Right atrium auricular region (tissue), 2 donors: ENCODE data around the gene HIRA. TPM values are rescaled to one million over a fixed set of nuclear protein-coding genes. Genes with fewer than 3 reads are reported as not detected.

ENCODE experiments used
- DNase-seq: peaks from one replicate; pipeline ENCODE4 v3.0.0-alpha.2; 2019; ENCODE audit warnings: low spot score
- H3K27ac ChIP-seq, 2 donors: fragments of 200-600 bp; sonication (generic); 1 replicate in 1 of 2; 2 replicates in 1 of 2; pipeline ENCODE4 v1.5.1; 2016 to 2019
- H3K27me3 ChIP-seq, 2 donors: fragments of 200-600 bp; sonication (generic); one replicate each; pipeline versions ENCODE4 v1.5.1 to v1.6.0; 2017 to 2019
- H3K36me3 ChIP-seq: fragments of 200-600 bp; sonication (generic); one replicate; pipeline ENCODE4 v1.5.1; 2016
- H3K4me1 ChIP-seq, 2 donors: fragments of 200-600 bp; sonication (generic); one replicate each; pipeline versions ENCODE4 v1.5.1 to v1.6.0; 2017 to 2019
- H3K4me3 ChIP-seq, 2 donors: fragments of 200-600 bp; sonication (generic); 1 replicate in 1 of 2; 2 replicates in 1 of 2; pipeline ENCODE4 v1.5.1; 2017 to 2019; ENCODE audit warnings: mild to moderate bottlenecking in 1 of 2, moderate library complexity in 1 of 2
- H3K9me3 ChIP-seq, 2 donors: fragments of 200-600 bp; sonication (generic); one replicate each; pipeline ENCODE4 v1.5.1; 2019
- total RNA-seq, 2 donors: library from RNA; depleted of rRNA; stranded (reverse); fragments of >200 nt; gene quantifications; one replicate each; pipeline ENCODE4 v1.1.0, GENCODE V29; 2016
- TF ChIP-seq, protein P1 (sequence below), 2 donors: fragments of 200-600 bp; sonication (generic); IDR thresholded peaks; one replicate each; pipeline ENCODE4 v1.5.1; 2019; ENCODE audit warnings: antibody characterized with exemption in 2 of 2

HIRA gene
- total RNA-seq, 2 donors from 2014 or later, result 9.8 to 15.7 TPM

DNA sequence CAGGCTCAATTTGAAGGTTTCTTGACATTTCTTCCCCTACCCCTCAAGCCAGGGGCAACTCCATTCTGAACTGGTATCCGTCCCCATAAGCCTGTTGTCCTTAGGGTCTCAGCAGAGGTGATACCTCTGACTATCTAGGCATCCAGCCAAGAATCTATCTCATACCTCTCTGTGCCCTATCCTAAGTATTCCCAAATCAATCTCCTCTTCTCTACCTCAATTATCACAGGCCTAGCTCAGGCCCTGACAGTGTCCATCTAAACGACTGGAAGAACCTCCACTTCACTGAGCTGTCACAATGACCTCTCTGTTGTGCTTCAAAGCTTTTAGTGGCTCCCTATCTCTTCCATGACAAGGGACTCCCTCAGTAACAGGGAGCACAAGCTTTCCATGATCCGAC lies 26.9 kb downstream of the HIRA start:
- Histone ChIP-seq H3K4me3 (no peak overlapping the region), H3K4me1 (peaks cover 0 to 16% of the 10 kb centered on the region in 2 donors), H3K36me3 (peaks cover 52% of the 10 kb centered on the region), H3K27me3 (no peaks in the 10 kb centered on the region), H3K9me3 (no peaks in the 10 kb centered on the region), H3K27ac (no peak overlapping the region)
- TF ChIP-seq, protein P1, sequence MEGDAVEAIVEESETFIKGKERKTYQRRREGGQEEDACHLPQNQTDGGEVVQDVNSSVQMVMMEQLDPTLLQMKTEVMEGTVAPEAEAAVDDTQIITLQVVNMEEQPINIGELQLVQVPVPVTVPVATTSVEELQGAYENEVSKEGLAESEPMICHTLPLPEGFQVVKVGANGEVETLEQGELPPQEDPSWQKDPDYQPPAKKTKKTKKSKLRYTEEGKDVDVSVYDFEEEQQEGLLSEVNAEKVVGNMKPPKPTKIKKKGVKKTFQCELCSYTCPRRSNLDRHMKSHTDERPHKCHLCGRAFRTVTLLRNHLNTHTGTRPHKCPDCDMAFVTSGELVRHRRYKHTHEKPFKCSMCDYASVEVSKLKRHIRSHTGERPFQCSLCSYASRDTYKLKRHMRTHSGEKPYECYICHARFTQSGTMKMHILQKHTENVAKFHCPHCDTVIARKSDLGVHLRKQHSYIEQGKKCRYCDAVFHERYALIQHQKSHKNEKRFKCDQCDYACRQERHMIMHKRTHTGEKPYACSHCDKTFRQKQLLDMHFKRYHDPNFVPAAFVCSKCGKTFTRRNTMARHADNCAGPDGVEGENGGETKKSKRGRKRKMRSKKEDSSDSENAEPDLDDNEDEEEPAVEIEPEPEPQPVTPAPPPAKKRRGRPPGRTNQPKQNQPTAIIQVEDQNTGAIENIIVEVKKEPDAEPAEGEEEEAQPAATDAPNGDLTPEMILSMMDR (IDR thresholded peaks at IDR 0.05), result no peak
- DNase-seq, result no peak

DNA sequence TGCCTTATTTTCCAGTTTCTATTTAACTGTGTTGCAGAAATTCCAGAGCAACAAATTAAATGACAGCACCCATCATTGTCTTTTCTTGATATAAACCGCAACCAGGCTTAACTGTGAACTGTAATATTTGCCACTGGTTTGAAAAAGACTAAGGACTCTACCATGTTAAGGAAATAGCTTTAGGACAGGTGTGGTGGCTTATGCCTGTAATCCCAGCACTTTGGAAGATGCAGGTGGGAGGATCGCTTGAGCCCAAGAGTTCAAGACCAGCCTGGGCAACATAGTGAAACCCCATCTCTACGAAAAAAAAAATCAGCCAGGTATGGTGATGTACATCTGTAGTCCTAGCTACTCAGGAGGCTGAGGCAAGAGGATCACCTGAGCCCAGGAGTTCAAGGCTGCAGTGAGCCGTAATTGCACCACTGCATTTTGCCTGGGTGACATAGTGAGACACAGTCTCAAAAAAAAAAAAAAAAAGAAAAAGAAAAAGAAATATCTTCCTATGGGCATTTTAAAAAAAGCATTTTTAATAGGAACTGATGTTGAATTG lies 28.8 kb downstream of the HIRA start:
- no peaks in the 10 kb centered on the region for H3K27me3 ChIP-seq
- peaks cover 0 to 7% of the 10 kb centered on the region in 2 donors for H3K4me1 ChIP-seq
- no peak overlapping the region for H3K4me3 ChIP-seq
- H3K36me3 ChIP-seq, result peaks cover 46% of the 10 kb centered on the region
- no peak overlapping the region for H3K27ac ChIP-seq
- TF ChIP-seq, protein P1 (IDR thresholded peaks at IDR 0.05), result no peak
- H3K9me3 ChIP-seq, result no peaks in the 10 kb centered on the region
- DNase-seq, result no peak

DNA sequence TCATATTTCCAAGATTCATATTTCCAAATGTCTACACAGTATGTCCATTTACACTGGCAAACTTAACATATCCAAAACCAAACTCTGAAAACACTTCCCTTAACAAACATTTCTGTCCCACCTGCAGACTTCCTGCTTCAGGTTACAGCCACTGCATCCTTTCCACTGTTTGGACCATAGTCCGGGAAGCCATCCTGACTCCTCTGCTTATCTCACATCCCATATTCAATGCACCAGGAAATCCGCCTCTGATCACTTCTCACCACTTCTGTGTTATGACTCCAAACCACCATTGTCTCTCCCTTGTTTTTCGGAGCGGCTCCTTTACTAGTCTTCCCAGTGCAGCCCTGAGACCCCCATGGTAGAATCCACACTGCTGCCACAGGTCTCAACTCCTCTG lies 30.1 kb downstream of the HIRA start:
- no peaks in the 10 kb centered on the region for H3K27me3 ChIP-seq
- H3K9me3 ChIP-seq, result no peaks in the 10 kb centered on the region
- no peaks in the 10 kb centered on the region for H3K4me1 ChIP-seq
- no peak overlapping the region for H3K27ac ChIP-seq
- peaks cover 50% of the 10 kb centered on the region for H3K36me3 ChIP-seq
- TF ChIP-seq, protein P1 (IDR thresholded peaks at IDR 0.05), result no peak
- no peak overlapping the region for H3K4me3 ChIP-seq
- DNase-seq, result no peak

DNA sequence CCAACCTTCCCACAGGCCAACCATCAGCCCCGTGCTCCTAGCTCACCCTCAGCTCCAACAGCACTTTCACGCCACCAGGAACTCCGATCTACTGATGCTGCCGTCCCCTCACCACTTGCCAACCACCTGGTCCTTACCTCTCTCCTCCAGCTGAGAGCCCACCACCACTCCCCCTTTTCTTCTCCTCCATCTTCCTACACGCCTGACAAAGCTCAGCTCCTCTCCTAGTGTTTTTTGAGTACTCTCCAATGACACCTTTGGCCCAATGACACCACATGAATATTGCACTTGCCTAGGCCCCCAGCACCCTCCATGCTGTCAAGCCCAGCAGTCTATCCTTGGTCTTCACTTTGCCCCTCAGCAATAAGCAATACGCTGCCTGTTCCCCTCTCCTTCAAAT lies 30.7 kb downstream of the HIRA start:
- Histone ChIP-seq H3K27ac (no peak overlapping the region), H3K9me3 (no peaks in the 10 kb centered on the region), H3K27me3 (no peaks in the 10 kb centered on the region), H3K4me1 (no peaks in the 10 kb centered on the region), H3K4me3 (no peak overlapping the region), H3K36me3 (peaks cover 50% of the 10 kb centered on the region)
- TF ChIP-seq, protein P1 (IDR thresholded peaks at IDR 0.05), result no peak
- DNase-seq, result no peak

DNA sequence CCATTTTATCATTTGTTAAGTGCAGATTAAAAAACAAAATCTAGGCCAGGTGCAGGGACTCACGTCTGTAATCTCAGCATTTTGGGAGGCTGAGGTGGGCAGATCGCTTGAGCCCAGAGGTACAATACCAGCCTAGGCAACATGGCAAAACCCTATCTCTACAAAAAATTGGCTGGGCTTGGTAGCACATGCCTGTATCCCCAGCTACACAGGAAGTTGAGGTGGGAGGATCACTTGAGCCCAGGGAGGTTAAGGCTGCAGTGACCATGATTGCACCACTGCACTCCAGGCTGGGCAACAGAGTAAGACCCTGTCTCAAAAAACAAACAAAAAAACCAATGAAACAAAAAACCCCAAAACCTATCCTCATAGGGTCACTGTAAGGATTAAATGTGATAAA lies 32.9 kb downstream of the HIRA start:
- DNase-seq, result no peak
- TF ChIP-seq, protein P1 (IDR thresholded peaks at IDR 0.05), result no peak
- Histone ChIP-seq H3K4me3 (no peak overlapping the region), H3K4me1 (no peaks in the 10 kb centered on the region), H3K27me3 (no peaks in the 10 kb centered on the region), H3K36me3 (peaks cover 56% of the 10 kb centered on the region), H3K9me3 (no peaks in the 10 kb centered on the region), H3K27ac (no peak overlapping the region)

DNA sequence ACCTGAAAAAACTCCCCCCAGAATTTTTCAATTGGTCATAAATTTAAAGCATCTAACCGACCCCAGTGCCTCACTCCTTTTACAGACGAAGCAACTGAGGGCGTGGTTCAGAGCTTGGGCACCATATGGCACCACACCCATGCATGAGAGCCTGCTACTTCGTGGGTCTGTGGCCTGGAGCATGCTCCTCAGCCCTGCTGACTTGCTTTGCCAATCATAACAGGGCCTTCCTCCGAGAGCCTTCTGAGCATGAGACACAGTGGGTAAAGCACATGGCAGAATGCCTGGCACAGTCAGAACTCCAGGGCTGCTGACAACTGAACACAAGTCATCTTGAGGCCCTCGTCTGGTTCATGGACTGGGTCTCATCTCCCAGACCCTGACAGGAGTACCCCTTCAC lies 33.3 kb downstream of the HIRA start:
- peaks cover 57% of the 10 kb centered on the region for H3K36me3 ChIP-seq
- no peaks in the 10 kb centered on the region for H3K9me3 ChIP-seq
- TF ChIP-seq, protein P1 (IDR thresholded peaks at IDR 0.05), result no peak

More for the DNA sequence above, 33.3 kb downstream of the HIRA start:
- Histone ChIP-seq H3K4me3 (no peak overlapping the region), H3K27ac (no peak overlapping the region), H3K27me3 (no peaks in the 10 kb centered on the region), H3K4me1 (no peaks in the 10 kb centered on the region)
- no peak for DNase-seq
